GM19397 (cell line): Measurements from ENCODE around the gene ZNF669.

Experiments used
- ATAC-seq: cut with Tn5 transposase; IDR thresholded peaks from one replicate; pipeline ENCODE4 v1.9.1; 2021; ENCODE audit warnings: mild to moderate bottlenecking, moderate library complexity; ENCODE audit not compliant: unreplicated experiment

Gene ZNF669

GRCh38 chr1:247077213-247077612 is 26.9 kb downstream of the ZNF669 start:
- ATAC-seq, result no peak

GRCh38 chr1:247070645-247071044 is 33.5 kb downstream of the ZNF669 start:
- no peak for ATAC-seq

- ATAC-seq, result no peak
Observed at GRCh38 chr1:247064304-247064703, 39.9 kb downstream of the ZNF669 start.

GRCh38 chr1:247060771-247061170 is 43.4 kb downstream of the ZNF669 start:
- ATAC-seq, result no peak

GRCh38 chr1:247056071-247056470 is 48.1 kb downstream of the ZNF669 start:
- ATAC-seq, result no peak

GRCh38 chr1:247054992-247055415 is 49.2 kb downstream of the ZNF669 start:
- ATAC-seq, result no peak
